ENCODE measurements around the gene HIGD1C.
A peak's percentile ranks its signal among the peaks of the same experiment; 100 is the strongest.

HIGD1C gene

DNA sequence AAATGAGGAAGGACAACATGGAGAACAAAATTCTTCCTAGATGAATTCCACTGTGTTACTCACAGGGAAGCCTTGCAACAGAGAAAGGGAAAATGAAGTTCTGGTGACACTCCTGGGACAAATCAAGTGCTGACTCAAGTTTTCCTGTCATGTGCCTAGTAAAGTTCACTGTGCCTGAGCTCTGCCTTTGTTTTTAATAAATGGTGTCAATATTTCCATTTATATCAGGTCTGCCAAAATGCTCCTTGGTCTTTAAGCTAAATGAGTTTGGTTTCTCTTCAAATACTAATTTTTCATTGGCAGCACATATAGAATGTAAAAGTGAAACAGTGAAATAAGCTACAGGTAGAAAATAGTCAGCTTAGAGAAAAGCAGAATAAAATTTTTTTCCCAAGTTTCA, 33.0 kb downstream of the HIGD1C start:
- TF ChIP-seq, protein P1, sequence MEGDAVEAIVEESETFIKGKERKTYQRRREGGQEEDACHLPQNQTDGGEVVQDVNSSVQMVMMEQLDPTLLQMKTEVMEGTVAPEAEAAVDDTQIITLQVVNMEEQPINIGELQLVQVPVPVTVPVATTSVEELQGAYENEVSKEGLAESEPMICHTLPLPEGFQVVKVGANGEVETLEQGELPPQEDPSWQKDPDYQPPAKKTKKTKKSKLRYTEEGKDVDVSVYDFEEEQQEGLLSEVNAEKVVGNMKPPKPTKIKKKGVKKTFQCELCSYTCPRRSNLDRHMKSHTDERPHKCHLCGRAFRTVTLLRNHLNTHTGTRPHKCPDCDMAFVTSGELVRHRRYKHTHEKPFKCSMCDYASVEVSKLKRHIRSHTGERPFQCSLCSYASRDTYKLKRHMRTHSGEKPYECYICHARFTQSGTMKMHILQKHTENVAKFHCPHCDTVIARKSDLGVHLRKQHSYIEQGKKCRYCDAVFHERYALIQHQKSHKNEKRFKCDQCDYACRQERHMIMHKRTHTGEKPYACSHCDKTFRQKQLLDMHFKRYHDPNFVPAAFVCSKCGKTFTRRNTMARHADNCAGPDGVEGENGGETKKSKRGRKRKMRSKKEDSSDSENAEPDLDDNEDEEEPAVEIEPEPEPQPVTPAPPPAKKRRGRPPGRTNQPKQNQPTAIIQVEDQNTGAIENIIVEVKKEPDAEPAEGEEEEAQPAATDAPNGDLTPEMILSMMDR (IDR thresholded peaks at IDR 0.05), result no peak

DNA sequence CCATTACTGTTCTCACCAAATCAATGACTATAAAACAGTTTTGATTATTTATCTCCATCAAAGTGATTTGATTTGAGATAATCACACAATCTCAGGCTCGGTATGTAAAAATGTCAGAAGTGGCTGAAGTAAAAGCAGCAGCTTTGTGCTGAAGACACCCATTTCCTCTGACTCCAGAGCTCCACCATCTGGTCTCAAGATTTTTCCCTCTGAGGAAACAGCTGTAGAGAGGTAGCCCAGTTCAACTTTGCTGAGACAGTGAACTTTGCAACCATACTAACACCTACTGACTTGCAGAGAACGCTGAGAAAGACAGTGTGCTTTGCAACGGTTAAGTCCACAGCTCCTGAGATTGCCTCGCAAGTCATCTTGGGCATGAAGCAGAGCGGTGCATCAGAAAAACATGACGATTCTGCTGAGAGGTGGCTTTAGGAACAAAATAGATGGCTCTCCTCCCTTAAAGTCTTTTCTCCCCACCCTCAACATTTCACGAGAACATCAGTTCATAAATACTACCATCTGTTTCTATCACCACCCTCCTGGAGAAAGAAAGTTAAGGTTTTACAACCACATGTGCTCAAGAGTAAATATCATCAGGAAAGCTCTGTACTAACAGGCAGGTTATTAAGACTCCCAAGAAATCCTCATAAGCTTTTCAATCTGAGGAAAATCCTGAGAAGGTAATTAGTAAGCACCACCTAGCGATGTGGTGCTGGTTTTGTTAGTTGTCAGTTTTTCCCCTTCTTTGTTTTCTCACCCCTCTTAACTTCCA, 34.8 kb downstream of the HIGD1C start:
- TF ChIP-seq, protein P1 (IDR thresholded peaks at IDR 0.05), result peak; percentile 58; the same call in 1 of the 2 replicates

DNA sequence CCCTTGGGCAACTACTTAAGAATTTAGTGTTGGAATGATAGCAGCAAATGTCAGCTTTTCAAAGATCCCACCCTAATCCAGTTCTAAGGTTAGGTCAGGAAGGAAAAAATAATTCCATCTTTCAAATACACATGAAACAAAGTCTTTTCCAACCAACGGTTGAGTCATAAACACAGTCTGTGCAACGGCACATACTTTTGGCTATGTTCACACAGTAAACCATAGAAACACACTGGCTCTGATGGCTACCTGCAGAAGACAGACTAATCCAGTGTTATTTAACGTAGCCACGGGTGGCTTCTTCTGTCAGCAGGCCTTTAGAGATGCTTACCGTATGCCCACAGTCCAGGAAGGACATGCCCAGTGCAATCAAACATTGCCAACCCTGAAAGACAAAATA, 35.7 kb downstream of the HIGD1C start:
- TF ChIP-seq, protein P1 (IDR thresholded peaks at IDR 0.05), result no peak

DNA sequence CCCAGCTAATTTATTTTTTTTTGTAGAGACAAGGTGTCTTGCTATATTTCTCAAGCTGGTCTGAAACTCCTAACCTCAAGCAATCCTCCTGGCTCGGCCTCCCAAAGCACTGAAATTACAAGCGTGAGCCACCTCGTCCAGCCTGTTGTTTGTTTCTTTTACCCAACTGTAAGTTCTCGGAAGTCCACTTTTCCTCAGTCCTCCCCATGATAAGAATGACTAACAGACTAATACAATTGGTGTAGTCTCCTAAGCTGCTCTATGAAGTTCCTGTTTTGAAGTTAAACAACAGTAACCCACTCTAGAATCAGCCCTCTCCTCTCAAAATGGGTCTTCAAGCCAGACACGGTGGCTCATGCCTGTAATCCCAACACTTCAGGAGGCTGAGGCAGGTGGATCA, 36.5 kb downstream of the HIGD1C start:
- TF ChIP-seq, protein P1 (IDR thresholded peaks at IDR 0.05), result no peak

DNA sequence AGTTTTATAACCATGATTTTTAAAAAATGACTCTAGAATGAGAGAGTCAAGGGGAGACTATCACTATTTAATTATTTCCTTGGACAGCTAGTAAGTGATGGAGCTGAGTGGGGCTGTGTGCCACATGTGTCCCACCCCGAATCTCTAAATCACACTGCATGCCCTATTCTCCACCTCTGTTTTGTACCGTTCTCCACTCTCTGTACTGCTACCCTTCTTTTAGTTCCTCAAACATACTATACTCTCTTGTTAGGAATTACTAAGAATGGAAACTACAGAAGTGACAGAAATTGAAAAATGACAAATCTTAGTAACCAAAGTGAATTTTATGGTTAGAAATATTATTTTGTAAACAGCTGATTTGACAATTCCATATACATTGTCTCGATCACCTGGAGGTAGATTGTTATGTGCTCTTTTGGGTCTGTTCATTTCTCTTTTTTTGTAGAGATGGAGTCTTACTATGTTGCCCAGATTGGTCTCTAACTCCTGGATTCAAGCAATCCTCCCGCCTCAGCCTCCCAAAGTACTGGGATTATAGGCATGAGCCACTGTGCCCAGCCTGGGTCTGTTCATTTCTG, 37.9 kb downstream of the HIGD1C start:
- TF ChIP-seq, protein P1 (IDR thresholded peaks at IDR 0.05), result no peak

DNA sequence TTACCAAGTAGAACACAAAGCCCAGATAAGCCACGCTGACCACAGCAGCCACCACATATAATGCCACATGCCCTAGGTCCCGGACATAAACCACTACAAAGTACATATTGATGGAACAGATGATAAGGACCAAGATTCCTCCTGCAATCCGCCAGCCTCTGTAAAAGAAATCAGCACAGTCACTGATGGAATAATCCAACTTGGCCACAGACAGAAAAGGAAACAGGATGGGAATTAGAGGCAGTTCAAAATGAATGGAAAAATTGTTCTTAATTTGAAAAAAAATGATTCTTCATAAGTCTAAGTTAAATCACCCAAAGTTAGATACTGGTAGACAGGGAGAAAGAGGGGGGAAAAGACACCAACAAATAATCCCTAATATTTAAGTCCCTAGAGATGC, 38.4 kb downstream of the HIGD1C start:
- TF ChIP-seq, protein P1 (IDR thresholded peaks at IDR 0.05), result no peak

DNA sequence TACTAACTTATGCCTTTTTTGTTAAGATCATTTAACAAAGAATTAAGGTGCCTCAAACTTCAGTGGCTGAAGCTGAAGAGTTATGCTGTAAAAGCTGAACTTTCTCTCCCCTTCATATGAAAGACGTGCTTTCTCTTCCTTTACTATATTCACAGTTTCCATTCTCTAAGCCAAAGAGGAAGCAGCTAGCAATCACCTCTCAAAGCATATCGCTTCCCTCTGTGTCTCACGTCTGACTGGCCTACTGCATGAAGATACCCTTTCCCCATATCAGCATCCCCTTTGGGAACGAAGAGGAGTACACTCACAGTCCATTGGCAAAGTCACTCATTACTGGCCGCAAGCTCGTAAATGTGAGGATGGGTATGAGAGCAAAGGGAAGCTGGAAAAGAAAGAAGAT, 38.9 kb downstream of the HIGD1C start:
- TF ChIP-seq, protein P1 (IDR thresholded peaks at IDR 0.05), result no peak

All from LNCAP (cell line).